GM12872 (cell line): ENCODE data around the gene IRF4.

Experiments
- CTCF ChIP-seq: IDR thresholded peaks from 3 replicates; pipeline ENCODE4 v1.5.1; 2011; ENCODE audit warnings: low read depth, mild to moderate bottlenecking, low read length, moderate library complexity; ENCODE audit not compliant: insufficient read depth

IRF4 gene

GRCh38 chr6:447381-448165 is 56.0 kb downstream of the IRF4 start:
- no peak for TF ChIP-seq CTCF

- TF ChIP-seq CTCF, result no peak
These were observed 56.9 kb downstream of the IRF4 start for GRCh38 chr6:448296-449056.

- no peak for TF ChIP-seq CTCF
These were observed 57.5 kb downstream of the IRF4 start for GRCh38 chr6:449057-449430.

GRCh38 chr6:449486-450419 is 58.2 kb downstream of the IRF4 start:
- TF ChIP-seq CTCF, result no peak

GRCh38 chr6:451336-451735 is 59.8 kb downstream of the IRF4 start:
- TF ChIP-seq CTCF, result no peak

GRCh38 chr6:451847-452246 is 60.3 kb downstream of the IRF4 start:
- no peak for TF ChIP-seq CTCF
